ENCODE data around the gene RHEBL1. TPM values are rescaled to one million over a fixed set of nuclear protein-coding genes. Genes with fewer than 3 reads are reported as not detected.
A peak's percentile ranks its signal among the peaks of the same experiment; 100 is the strongest.

RHEBL1 gene
- total RNA-seq, 1 experiment from 2014 or later: 2.5 TPM

- in situ Hi-C loops (cut with HindIII; ENCODE audit: low sequenced_read_pairs): no loop called here
- DNase-seq (ENCODE audit: low spot score): no peak
Measured at GRCh38 chr12:49057888-49058287, 11.9 kb downstream of the RHEBL1 start.

GRCh38 chr12:49055978-49056754 is 13.6 kb downstream of the RHEBL1 start:
- in situ Hi-C loops (cut with HindIII; ENCODE audit: low sequenced_read_pairs): no loop called here

GRCh38 chr12:49055092-49055491 is 14.7 kb downstream of the RHEBL1 start:
- DNase-seq (ENCODE audit: low spot score): no peak
- in situ Hi-C loops (cut with HindIII; ENCODE audit: low sequenced_read_pairs): no loop called here

More at GRCh38 chr12:49055978-49056754, 13.6 kb downstream of the RHEBL1 start:
- DNase-seq (ENCODE audit: low spot score): peak; percentile 83

GRCh38 chr12:49054524-49054923 is 15.3 kb downstream of the RHEBL1 start:
- DNase-seq (ENCODE audit: low spot score): no peak
- in situ Hi-C loops (cut with HindIII; ENCODE audit: low sequenced_read_pairs): no loop called here

- no peak for DNase-seq (ENCODE audit: low spot score)
- in situ Hi-C loops (cut with HindIII; ENCODE audit: low sequenced_read_pairs): no loop called here
Measured at GRCh38 chr12:49054096-49054495, 15.7 kb downstream of the RHEBL1 start.

- no peak for DNase-seq (ENCODE audit: low spot score)
- in situ Hi-C loops (cut with HindIII; ENCODE audit: low sequenced_read_pairs): no loop called here
Measured at GRCh38 chr12:49052451-49053208, 17.1 kb downstream of the RHEBL1 start.

GRCh38 chr12:49051777-49052438 is 17.9 kb downstream of the RHEBL1 start:
- in situ Hi-C loops (cut with HindIII; ENCODE audit: low sequenced_read_pairs): no loop called here
- no peak for DNase-seq (ENCODE audit: low spot score)

GRCh38 chr12:49051373-49051764 is 18.4 kb downstream of the RHEBL1 start:
- in situ Hi-C loops (cut with HindIII; ENCODE audit: low sequenced_read_pairs): no loop called here
- no peak for DNase-seq (ENCODE audit: low spot score)

- no peak for DNase-seq (ENCODE audit: low spot score)
- in situ Hi-C loops (cut with HindIII; ENCODE audit: low sequenced_read_pairs): no loop called here
Measured at GRCh38 chr12:49050507-49051372, 19.0 kb downstream of the RHEBL1 start.

GRCh38 chr12:49049566-49050224 is 20.1 kb downstream of the RHEBL1 start:
- DNase-seq (ENCODE audit: low spot score): no peak
- in situ Hi-C loops (cut with HindIII; ENCODE audit: low sequenced_read_pairs): no loop called here

- no peak for DNase-seq (ENCODE audit: low spot score)
- in situ Hi-C loops (cut with HindIII; ENCODE audit: low sequenced_read_pairs): no loop called here
Measured at GRCh38 chr12:49048953-49049352, 20.8 kb downstream of the RHEBL1 start.

GRCh38 chr12:49046129-49046895 is 23.5 kb downstream of the RHEBL1 start:
- in situ Hi-C loops (cut with HindIII; ENCODE audit: low sequenced_read_pairs): no loop called here
- DNase-seq (ENCODE audit: low spot score): no peak

GRCh38 chr12:49044660-49045059 is 25.1 kb downstream of the RHEBL1 start:
- in situ Hi-C loops (cut with HindIII; ENCODE audit: low sequenced_read_pairs): no loop called here
- no peak for DNase-seq (ENCODE audit: low spot score)

- in situ Hi-C loops (cut with HindIII; ENCODE audit: low sequenced_read_pairs): no loop called here
- peak; percentile 41 for DNase-seq (ENCODE audit: low spot score)
Measured at GRCh38 chr12:49043856-49044258, 25.9 kb downstream of the RHEBL1 start.

- in situ Hi-C loops (cut with HindIII; ENCODE audit: low sequenced_read_pairs): no loop called here
- no peak for DNase-seq (ENCODE audit: low spot score)
Measured at GRCh38 chr12:49043241-49043640, 26.5 kb downstream of the RHEBL1 start.

GRCh38 chr12:49041881-49042484 is 27.8 kb downstream of the RHEBL1 start:
- DNase-seq (ENCODE audit: low spot score): peak; percentile 35

GRCh38 chr12:49041036-49041880 is 28.5 kb downstream of the RHEBL1 start:
- in situ Hi-C loops (cut with HindIII; ENCODE audit: low sequenced_read_pairs): no loop called here
- DNase-seq (ENCODE audit: low spot score): no peak

More at GRCh38 chr12:49041881-49042484, 27.8 kb downstream of the RHEBL1 start:
- in situ Hi-C loops (cut with HindIII; ENCODE audit: low sequenced_read_pairs): no loop called here
